ENCODE measurements around the gene MLKL. TPM values are rescaled to one million over a fixed set of nuclear protein-coding genes. Genes with fewer than 3 reads are reported as not detected.

Gene MLKL
- total and polyA plus RNA-seq, 2 donors (not counting 3 experiments of a cell fraction or from before 2014, with no cell fraction given), result 8.1 to 26.5 TPM

DNA sequence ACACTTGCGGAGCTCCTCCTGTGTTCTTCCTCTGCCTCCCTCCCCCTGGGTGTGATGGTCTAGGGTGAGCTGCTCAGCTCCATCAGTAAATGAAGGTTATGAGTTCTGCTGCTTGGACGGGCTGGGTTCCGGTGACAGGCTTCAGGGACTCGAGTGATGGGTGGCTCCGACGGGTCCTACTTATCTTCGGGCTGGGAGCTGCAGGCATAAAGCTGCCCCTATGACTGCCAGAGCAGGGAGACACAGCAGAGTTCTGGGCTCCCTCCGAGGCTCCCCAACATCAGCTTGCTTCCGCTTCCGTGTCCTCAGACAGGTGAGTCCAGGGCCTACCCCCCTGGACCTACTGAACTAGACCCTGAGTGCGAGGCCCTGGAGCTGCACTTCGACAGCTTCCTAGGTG is 11.3 kb upstream of the MLKL start:
- no peak overlapping the region for H3K9ac ChIP-seq (replicated peaks; ENCODE audit: extremely low read depth, insufficient read depth, low read length)
- no peaks in the 10 kb centered on the region for H3K79me2 ChIP-seq (ENCODE audit: control insufficient read depth, insufficient read depth, low read length)
- H3K27ac ChIP-seq (ENCODE audit: insufficient read depth, low read depth, low read length), result no peak overlapping the region
- FAIRE-seq (no peak), DNase-seq (ENCODE audit: low read depth, low spot score) (no peak)
- ChIA-PET POLR2A (no interaction called here), CTCF (interaction anchor here (0.8 to 6.7 kb wide), 10 partner anchors 11 to 156 kb away, joined by 3 to 164 read pairs (median 5); partner anchors contain the start of genes FA2H and MLKL)
- dilution Hi-C loops (cut with MboI; ENCODE audit: extremely low pct_ligation_motif_present, low sequenced_read_pairs) (no loop called here), intact Hi-C loops (cut with micrococcal nuclease) (no loop called here)
- no peak overlapping the region for H3K4me2 ChIP-seq (ENCODE audit: insufficient read depth, low read length)
- no peak overlapping the region for H3K4me3 ChIP-seq (replicated peaks in 1 of 3; ENCODE audit: insufficient read depth in 1 of 3, low read depth in 1 of 3, low read length in 3 of 3)
- BruUV-seq (replicated peaks), result no TSS peak
- H2AFZ ChIP-seq (ENCODE audit: low read depth, low read length), result no peak overlapping the region
- no peaks in the 10 kb centered on the region for H3K27me3 ChIP-seq (ENCODE audit: control insufficient read depth in 2 of 2, insufficient read depth in 2 of 2, low read length in 2 of 2)
- TF ChIP-seq POLR2AphosphoS5 (IDR thresholded peaks at IDR 0.05; ENCODE audit: insufficient read depth, low read depth, low read length) (no peak), CTCF (IDR thresholded peaks at IDR 0.05; ENCODE audit: extremely low read depth in 1 of 2, insufficient read depth in 1 of 2, low read depth in 1 of 2, low read length in 2 of 2) (no peak), JUN (IDR thresholded peaks at IDR 0.05; ENCODE audit: borderline replicate concordance, insufficient read depth, insufficient read length, low read depth) (no peak), FOS (IDR thresholded peaks at IDR 0.05; ENCODE audit: borderline replicate concordance, insufficient read depth, low read length) (no peak), MYC (IDR thresholded peaks at IDR 0.05; ENCODE audit: low read depth, low read length) (no peak), MAX (IDR thresholded peaks at IDR 0.05; ENCODE audit: insufficient read depth, insufficient read length) (no peak), POLR2A (IDR thresholded peaks at IDR 0.05; ENCODE audit: low read depth, low read length) (no peak), EZH2 (IDR thresholded peaks at IDR 0.05; ENCODE audit: borderline replicate concordance, low read depth, low read length, severe bottlenecking) (no peak), GATA2 (IDR thresholded peaks at IDR 0.05; ENCODE audit: insufficient read depth, insufficient read length, low read depth, low read length) (no peak)
- no peaks in the 10 kb centered on the region for H3K4me1 ChIP-seq (ENCODE audit: control insufficient read depth, extremely low read depth, insufficient read depth, low read length)
- H3K36me3 ChIP-seq (ENCODE audit: control insufficient read depth in 2 of 2, extremely low read depth in 1 of 2, insufficient read depth in 2 of 2, low read length in 2 of 2), result no peaks in the 10 kb centered on the region
- no peaks in the 10 kb centered on the region for H3K9me3 ChIP-seq (replicated peaks; ENCODE audit: control insufficient read depth, insufficient read depth, low read length)
- no peaks in the 10 kb centered on the region for H4K20me1 ChIP-seq (replicated peaks; ENCODE audit: control insufficient read depth, extremely low read depth, insufficient read depth, low read length)
- H3K9me1 ChIP-seq (replicated peaks; ENCODE audit: control insufficient read depth, extremely low read depth, insufficient read depth, low read length), result no peaks in the 10 kb centered on the region
